Esophagus muscularis mucosa (tissue), 4 donors: Measurements from ENCODE around the gene ENOX1.

ENCODE experiments used
- EP300 ChIP-seq: sonication (generic); formaldehyde crosslinking; IDR thresholded peaks from one replicate; pipeline ENCODE4 v1.6.1; 2017; ENCODE audit warnings: antibody characterized with exemption
- POLR2A ChIP-seq: fragments of 450-650 bp; IDR thresholded peaks from one replicate; pipeline ENCODE4 v1.6.1; 2017; ENCODE audit warnings: antibody characterized with exemption, moderate library complexity, mild to moderate bottlenecking, low read depth
- POLR2AphosphoS5 ChIP-seq, 2 donors: sonication (generic); formaldehyde crosslinking; IDR thresholded peaks; one replicate each; pipeline ENCODE4 v1.6.1; 2017; ENCODE audit warnings: antibody characterized with exemption in 2 of 2
- TF ChIP-seq, protein P1 (sequence below), 3 experiments: fragments of 200-600 bp in 2 of 3; fragments of 450-650 bp in 1 of 3; sonication (generic) in 2 of 3; IDR thresholded peaks; one replicate each; pipeline ENCODE4 v1.5.1; 2017 to 2019; ENCODE audit warnings: antibody characterized with exemption in 3 of 3, mild to moderate bottlenecking in 2 of 3, moderate library complexity in 1 of 3

DNA sequence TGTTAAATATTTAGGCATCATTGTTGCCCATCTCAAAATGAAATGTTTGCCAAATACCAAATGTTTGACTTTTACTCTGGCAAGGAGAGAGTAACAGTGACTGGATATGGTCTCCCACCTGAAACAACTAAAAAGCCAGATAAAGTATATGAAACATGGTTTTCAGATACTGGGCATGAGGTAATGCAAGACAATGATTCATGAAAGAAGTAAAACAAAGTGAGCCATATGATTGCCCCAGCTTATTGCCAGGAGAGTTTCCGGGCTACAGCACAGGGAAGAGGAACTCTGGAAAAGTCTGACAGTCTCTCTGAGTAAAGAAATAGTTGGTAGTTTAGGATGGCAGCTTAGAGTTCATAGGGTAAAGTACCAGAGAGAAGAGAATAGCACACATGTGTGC lies 408.8 kb downstream of the ENOX1 start:
- TF ChIP-seq POLR2A (no peak), POLR2AphosphoS5 (IDR thresholded peaks at IDR 0.05) (no peak), EP300 (no peak)
- TF ChIP-seq, protein P1, sequence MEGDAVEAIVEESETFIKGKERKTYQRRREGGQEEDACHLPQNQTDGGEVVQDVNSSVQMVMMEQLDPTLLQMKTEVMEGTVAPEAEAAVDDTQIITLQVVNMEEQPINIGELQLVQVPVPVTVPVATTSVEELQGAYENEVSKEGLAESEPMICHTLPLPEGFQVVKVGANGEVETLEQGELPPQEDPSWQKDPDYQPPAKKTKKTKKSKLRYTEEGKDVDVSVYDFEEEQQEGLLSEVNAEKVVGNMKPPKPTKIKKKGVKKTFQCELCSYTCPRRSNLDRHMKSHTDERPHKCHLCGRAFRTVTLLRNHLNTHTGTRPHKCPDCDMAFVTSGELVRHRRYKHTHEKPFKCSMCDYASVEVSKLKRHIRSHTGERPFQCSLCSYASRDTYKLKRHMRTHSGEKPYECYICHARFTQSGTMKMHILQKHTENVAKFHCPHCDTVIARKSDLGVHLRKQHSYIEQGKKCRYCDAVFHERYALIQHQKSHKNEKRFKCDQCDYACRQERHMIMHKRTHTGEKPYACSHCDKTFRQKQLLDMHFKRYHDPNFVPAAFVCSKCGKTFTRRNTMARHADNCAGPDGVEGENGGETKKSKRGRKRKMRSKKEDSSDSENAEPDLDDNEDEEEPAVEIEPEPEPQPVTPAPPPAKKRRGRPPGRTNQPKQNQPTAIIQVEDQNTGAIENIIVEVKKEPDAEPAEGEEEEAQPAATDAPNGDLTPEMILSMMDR (IDR thresholded peaks at IDR 0.05) = no peak
